Measurements from ENCODE around the gene CAPRIN1. TPM values are rescaled to one million over a fixed set of nuclear protein-coding genes. Genes with fewer than 3 reads are reported as not detected.

CAPRIN1 gene
- polyA plus RNA-seq, 4 donors = 202 to 320 (median 279) TPM

DNA sequence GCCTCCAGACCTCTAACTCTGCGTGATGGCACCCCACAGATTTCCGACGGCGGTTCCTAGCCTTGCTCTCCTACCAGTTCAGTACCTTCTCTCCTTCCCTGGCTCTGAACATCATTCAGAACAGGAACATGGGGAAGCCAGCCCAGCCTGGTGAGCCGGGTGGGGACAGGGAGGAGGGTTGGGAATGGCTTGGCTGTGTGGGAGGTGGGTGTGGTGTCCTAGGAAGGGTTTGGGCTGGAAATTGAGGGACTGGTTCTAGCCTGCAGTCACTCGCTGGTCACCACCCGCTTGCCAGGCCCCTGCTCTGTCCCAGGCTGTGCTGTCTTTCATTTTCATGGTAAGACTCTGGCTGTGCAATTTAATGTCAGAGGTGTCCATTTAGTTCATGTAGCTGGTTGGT, 87.8 kb downstream of the CAPRIN1 start:
- no peak for DNase-seq (ENCODE audit: low read depth in 4 of 4, low spot score in 3 of 4)

DNA sequence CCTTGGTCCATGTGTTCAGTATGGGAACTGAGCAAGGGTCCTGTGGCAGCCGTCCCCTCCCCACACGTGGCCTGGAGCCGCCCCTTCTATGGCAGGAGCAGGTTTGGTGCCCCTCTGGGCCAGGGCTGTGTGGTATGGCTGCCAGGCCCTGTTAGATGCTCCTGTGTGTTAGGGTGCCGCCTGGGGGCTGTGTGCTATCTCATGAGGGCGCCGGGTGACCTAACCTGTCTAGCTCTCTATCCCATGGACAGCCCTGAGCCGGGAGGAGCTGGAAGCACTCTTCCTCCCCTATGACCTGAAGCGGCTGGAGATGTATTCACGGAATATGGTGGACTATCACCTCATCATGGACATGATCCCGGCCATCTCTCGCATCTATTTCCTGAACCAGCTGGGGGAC, 88.6 kb downstream of the CAPRIN1 start:
- DNase-seq (ENCODE audit: low read depth in 4 of 4, low spot score in 3 of 4) = no peak

DNA sequence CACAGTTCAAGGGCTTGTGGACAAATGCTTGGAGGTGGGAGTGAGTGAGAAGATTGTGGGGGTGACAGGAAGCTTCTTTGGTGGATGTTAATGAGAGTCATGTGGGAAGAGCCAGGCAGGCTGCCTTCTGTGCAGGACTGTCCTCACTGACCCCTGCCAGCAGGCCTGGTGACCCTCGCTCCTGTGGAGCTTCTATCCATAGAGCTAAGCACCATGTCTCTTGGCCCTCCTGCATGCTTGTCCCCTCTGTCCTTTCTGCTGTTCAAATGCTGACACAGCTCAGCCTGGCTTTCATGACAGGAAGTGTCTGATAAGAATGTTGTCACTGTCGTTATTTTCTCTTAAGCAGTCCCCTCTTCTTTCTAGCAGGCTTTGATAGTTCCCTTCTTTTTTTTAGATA, 91.5 kb downstream of the CAPRIN1 start:
- no peak for DNase-seq (ENCODE audit: low read depth in 4 of 4, low spot score in 3 of 4)

DNA sequence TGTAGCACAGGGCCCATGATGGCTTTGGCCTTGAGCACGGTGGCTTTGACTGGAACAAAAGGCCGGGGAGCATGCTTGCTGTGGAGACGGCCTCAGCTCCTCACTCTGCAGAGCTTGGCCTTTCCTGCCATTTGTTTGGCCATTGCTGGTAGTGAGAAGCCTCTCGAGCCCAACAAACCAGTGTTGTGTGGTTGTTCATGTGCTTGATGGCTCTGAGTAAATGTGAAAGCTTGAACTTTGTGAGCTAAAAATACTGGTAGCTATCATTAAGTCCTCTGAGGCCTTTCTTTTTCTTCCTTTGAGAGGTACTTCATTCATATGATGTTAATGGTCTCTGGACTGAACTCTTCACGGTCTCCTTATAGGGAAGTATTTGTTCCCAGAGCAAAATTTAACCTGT, 93.5 kb downstream of the CAPRIN1 start:
- no peak for DNase-seq (ENCODE audit: low read depth in 4 of 4, low spot score in 3 of 4)

DNA sequence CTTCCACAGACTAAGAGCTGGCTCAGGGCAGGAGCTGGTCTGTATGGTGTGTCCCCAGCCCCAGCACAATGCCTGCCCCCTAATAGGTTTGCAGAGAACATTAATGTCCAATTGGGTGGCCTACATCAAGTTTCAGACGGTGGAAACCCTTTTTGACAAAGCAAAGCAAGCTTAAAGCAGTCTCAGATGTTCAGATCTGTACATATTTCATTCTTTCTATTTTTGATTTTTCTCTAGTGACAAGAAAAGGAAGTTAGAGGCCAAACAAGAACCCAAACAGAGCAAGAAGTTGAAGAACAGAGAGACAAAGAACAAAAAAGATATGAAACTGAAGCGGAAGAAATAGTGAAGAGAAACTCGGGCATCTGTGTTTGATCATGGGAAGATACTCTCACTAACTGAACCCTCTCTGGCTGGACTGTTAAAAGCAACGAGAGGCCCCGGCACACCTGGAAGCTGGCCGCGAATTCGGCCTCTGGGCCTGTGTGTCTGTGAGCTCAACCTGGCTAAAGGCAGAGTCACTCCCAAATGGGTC, 94.4 kb downstream of the CAPRIN1 start:
- no peak for DNase-seq (ENCODE audit: low read depth in 4 of 4, low spot score in 3 of 4)

DNA sequence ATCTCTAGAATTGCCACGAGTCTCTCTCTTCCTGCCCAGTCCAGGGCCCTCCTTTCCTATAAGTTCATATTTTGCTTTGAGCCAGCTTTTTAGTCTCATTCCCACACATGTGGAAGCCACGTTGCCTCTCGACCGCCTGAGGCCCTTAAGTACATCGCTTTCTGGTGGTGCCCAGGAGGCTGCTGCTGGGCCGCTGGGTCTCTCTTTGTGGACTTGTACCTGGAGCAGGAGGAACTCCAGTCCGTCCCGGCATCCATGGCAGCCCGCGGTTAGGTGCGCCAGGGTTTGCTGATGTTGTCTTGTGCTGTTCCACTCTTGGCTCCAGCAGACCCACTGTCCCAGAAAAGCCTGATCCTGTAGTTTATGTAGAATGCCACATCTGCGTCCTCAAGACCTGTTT, 94.9 kb downstream of the CAPRIN1 start:
- DNase-seq (ENCODE audit: low read depth in 4 of 4, low spot score in 3 of 4) = no peak

DNA sequence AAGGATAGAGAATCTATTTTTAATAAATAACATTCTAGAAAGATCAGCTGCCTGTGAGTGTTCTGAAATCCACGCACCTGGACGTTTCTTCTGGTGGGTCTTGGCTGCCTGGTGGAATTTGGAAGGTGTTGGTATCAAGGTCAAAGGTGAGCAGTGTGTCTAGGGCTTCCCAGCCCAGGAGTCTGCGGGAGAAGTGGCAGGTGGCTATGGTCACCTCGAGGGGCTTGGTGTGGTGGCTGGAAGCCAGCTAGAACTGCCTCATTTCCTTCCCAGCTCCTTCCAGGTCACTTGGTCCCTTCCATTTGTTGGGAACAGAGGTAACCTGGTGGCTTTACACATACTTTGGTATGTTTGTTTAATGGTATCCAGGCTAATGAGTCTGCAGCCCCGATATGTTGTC, 95.3 kb downstream of the CAPRIN1 start:
- DNase-seq (ENCODE audit: low read depth in 4 of 4, low spot score in 3 of 4) = no peak

DNA sequence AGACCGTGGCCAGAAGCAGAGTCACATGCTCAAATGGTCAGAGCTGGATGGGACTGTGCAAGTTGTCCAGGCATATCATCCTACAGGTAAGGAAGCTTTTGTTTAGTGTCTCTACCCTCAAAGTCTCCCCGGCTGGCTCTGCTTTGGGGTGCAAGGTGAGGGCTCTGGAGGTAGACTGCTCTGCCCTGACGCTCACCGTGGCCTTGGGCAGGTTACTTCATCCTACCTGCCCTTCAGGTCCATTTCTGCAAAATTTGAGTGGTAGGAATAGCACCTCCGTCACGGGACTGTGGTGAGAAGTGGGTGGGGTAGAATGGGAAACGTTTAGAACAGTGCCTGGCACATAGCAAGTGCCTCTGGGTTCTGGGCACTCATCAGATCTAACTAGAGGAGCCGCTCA, 96.0 kb downstream of the CAPRIN1 start:
- DNase-seq (ENCODE audit: low read depth in 4 of 4, low spot score in 3 of 4) = no peak

DNA sequence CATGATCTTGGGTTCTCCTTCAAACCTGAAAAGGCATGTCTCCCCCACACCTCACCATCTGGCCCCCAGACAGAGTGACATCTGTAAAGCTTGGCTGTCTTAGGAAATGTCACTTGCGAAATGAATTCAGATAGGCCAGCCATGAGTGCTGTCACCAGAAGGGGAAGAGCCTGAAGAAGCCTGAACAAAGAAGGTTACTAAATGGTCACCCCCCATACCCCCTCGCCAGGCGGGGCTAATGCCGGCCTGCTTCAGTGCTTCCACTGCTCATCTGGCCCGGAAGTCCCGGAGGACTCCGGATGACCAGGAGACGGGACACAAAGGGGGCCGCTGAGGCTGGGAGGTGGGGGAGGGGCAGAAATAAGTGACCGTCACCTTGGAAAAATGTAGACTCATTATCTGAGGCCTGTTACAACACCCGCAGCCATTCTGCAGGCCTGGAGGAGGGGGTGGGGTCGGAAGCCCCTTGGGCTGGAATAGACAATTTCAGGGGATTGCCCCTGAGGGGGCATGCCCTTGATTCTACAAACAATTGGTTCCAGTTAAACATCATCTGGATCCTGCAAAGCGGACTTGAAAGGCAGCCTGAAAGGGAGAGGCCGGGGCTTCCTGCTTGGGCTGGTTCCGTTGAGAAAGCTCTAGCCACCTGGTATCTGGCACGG, 97.1 kb downstream of the CAPRIN1 start:
- DNase-seq (ENCODE audit: low read depth in 4 of 4, low spot score in 3 of 4) = no peak

DNA sequence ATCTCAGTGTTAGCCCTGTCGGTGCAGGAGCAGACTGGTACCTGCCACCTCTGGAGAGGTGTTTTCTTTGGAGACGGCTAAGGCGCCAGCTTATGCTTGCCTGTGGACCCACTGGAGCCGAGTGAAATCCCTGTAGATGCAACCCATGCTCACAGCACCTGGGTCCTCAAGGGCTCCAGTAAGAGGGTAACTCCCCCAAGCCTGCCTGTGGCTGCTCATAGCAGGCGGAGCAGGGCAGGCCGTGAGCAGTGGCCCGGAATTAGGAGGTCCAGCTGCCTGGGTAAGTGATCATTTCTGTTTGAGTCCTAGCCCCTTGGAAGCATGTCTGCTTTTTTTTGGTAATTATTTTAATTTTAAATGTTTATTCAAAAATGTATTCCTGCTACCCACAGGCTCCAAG, 97.7 kb downstream of the CAPRIN1 start:
- DNase-seq (ENCODE audit: low read depth in 4 of 4, low spot score in 3 of 4) = no peak

DNA sequence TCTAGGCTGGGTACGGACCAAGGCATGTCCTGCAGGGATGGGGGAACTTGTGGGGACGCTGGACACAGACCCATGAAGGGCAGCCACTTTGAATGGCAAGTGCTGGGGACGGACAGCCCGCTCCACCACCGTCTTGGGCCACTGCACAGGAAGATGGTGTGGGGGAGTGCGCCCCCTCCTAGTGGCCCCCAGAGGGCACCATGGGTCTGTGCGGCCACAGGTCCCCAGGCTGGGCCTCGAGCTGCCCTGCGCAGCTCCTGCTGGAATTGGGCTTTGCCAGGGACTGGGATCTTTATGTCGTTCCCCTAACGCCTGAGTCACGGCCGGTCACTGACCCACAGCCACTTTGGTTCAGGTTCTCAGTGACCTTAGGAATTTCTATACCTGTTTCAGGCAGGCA, 98.3 kb downstream of the CAPRIN1 start:
- no peak for DNase-seq (ENCODE audit: low read depth in 4 of 4, low spot score in 3 of 4)

DNA sequence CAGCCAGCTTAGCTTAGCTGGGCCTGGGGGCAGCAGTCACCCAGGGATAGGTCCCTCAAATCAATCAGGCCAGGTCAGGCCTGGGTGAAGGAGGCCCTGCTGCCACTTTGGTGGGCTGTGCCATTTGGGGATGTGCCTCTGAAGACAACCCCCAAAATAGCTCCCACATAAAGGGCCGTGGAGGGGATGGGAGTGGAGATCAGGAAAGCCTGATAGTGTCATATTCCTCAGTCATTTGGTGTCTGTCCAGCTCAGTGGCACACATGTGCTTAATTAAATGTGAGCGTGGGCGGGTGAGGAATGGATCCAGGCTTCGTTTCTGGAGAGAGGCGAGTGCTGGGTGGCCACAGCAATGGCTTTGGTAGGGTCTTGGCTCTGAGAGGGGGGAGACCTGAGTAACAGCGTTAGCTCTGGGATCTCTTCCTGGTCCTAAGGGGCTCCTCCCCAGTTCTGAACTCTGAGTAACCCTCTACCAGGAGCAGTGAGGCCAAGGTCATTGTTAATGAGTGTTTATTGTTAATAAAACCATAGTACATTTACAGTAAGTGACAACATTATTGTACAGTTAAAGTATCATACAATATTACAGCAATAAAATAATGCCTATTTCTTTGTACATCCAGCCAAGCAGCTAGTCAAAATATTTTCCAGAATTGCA, 99.1 kb downstream of the CAPRIN1 start:
- DNase-seq (ENCODE audit: low read depth in 4 of 4, low spot score in 3 of 4) = no peak

Other genes with a start within 250 kb of the CAPRIN1 start
- gene LMO2, start 159.7 kb upstream of the CAPRIN1 start, polyA plus RNA-seq (ENCODE audit: insufficient read length in 4 of 4) = 10 to 100 TPM; 17.1 to 36.4 (median 29.1) TPM
- 10 to 100 TPM; 43.8 to 56.0 (median 51.8) TPM for gene NAT10, start 53.9 kb downstream of the CAPRIN1 start, polyA plus RNA-seq (ENCODE audit: insufficient read length in 4 of 4)

All from left renal pelvis (tissue), 4 donors.